Vagina (tissue), 2 donors: ENCODE measurements around the gene CPLX3. TPM values are rescaled to one million over a fixed set of nuclear protein-coding genes. Genes with fewer than 3 reads are reported as not detected.

Source experiments
- DNase-seq, 2 donors: peaks; one replicate each; pipeline ENCODE4 v3.0.0-alpha.2; 2017; ENCODE audit errors: extremely low spot score in 2 of 2
- H3K27ac ChIP-seq: fragments of 200-600 bp; sonication (generic); one replicate; pipeline ENCODE4 v1.5.1; 2019
- H3K27me3 ChIP-seq: fragments of 200-600 bp; sonication (generic); one replicate; pipeline ENCODE4 v1.5.1; 2019
- H3K36me3 ChIP-seq, 2 donors: fragments of 200-600 bp; sonication (generic); one replicate each; pipeline ENCODE4 v1.5.1; 2017 to 2019
- H3K4me1 ChIP-seq: fragments of 200-600 bp; sonication (generic); one replicate; pipeline ENCODE4 v1.5.1; 2019
- H3K4me3 ChIP-seq, 2 donors: fragments of 200-600 bp; sonication (generic); 1 replicate in 1 of 2; 2 replicates in 1 of 2; pipeline ENCODE4 v1.5.1; 2016 to 2019
- H3K9me3 ChIP-seq: fragments of 200-600 bp; sonication (generic); one replicate; pipeline ENCODE4 v1.5.1; 2019
- CTCF ChIP-seq, 3 experiments: fragments of 450-650 bp in 2 of 3; fragments of 200-600 bp in 1 of 3; sonication (generic) in 1 of 3; IDR thresholded peaks; one replicate each; pipeline ENCODE4 v1.5.1; 2017 to 2019; ENCODE audit warnings: antibody characterized with exemption in 3 of 3, mild to moderate bottlenecking in 2 of 3, moderate library complexity in 2 of 3
- POLR2A ChIP-seq, 2 donors: fragments of 450-650 bp; IDR thresholded peaks; one replicate each; pipeline ENCODE4 v1.6.1; 2017; ENCODE audit warnings: antibody characterized with exemption in 2 of 2, mild to moderate bottlenecking in 2 of 2, moderate library complexity in 2 of 2
- POLR2AphosphoS5 ChIP-seq, 2 donors: sonication (generic); formaldehyde crosslinking; IDR thresholded peaks; one replicate each; pipeline ENCODE4 v1.9.0; 2017; ENCODE audit warnings: antibody characterized with exemption in 2 of 2, mild to moderate bottlenecking in 2 of 2, low read depth in 1 of 2; ENCODE audit not compliant: insufficient read depth in 1 of 2
- intact Hi-C: fragments of 100-400 bp; cut with DNase I; formaldehyde crosslinking; loops from one replicate; pipeline ENCODE4 v1.15.1; 2023
- total RNA-seq: library from RNA; depleted of rRNA; stranded (reverse); fragments of >200 nt; gene quantifications from one replicate; pipeline ENCODE4 v1.2.3, GENCODE V29; 2016

Gene CPLX3
- total RNA-seq, 1 donor from 2014 or later = not detected

- Histone ChIP-seq H3K4me3 (no peak overlapping the region), H3K9me3 (no peaks in the 10 kb centered on the region), H3K27ac (no peak overlapping the region), H3K27me3 (no peaks in the 10 kb centered on the region), H3K4me1 (peaks cover 37% of the 10 kb centered on the region), H3K36me3 (peaks cover 0 to 24% of the 10 kb centered on the region in 2 donors)
- intact Hi-C loops = no loop called here
- TF ChIP-seq POLR2AphosphoS5 (IDR thresholded peaks at IDR 0.05; ENCODE audit: insufficient read depth in 1 of 2, low read depth in 1 of 2) (no peak), CTCF (IDR thresholded peaks at IDR 0.05) (no peak), POLR2A (IDR thresholded peaks at IDR 0.05) (no peak)
- DNase-seq = no peak
These were observed 13.3 kb downstream of the CPLX3 start for GRCh38 chr15:74839526-74840395.

GRCh38 chr15:74840851-74841775 is 14.7 kb downstream of the CPLX3 start:
- H3K27ac ChIP-seq = no peak overlapping the region
- no peak for TF ChIP-seq CTCF (IDR thresholded peaks at IDR 0.05)
- no peak for TF ChIP-seq POLR2A (IDR thresholded peaks at IDR 0.05)
- TF ChIP-seq POLR2AphosphoS5 (IDR thresholded peaks at IDR 0.05; ENCODE audit: insufficient read depth in 1 of 2, low read depth in 1 of 2) = no peak
- no peaks in the 10 kb centered on the region for H3K27me3 ChIP-seq
- H3K9me3 ChIP-seq = no peaks in the 10 kb centered on the region
- no peak overlapping the region for H3K4me3 ChIP-seq
- DNase-seq = no peak
- intact Hi-C loops = no loop called here
- peaks cover 41% of the 10 kb centered on the region for H3K4me1 ChIP-seq
- peaks cover 0 to 35% of the 10 kb centered on the region in 2 donors for H3K36me3 ChIP-seq

- no peak for DNase-seq
- Histone ChIP-seq H3K27me3 (no peaks in the 10 kb centered on the region), H3K27ac (peak overlapping the region; percentile 85), H3K4me1 (peaks cover 41% of the 10 kb centered on the region), H3K9me3 (no peaks in the 10 kb centered on the region), H3K36me3 (peaks cover 0 to 30% of the 10 kb centered on the region in 2 donors), H3K4me3 (peak overlapping the region; percentile 63 to 71)
- intact Hi-C loops = no loop called here
- TF ChIP-seq CTCF (IDR thresholded peaks at IDR 0.05) = no peak
- TF ChIP-seq POLR2AphosphoS5 (IDR thresholded peaks at IDR 0.05; ENCODE audit: insufficient read depth in 1 of 2, low read depth in 1 of 2) = no peak
- TF ChIP-seq POLR2A (IDR thresholded peaks at IDR 0.05) = no peak
These were observed 15.5 kb downstream of the CPLX3 start for GRCh38 chr15:74841891-74842373.

- Histone ChIP-seq H3K9me3 (no peaks in the 10 kb centered on the region), H3K36me3 (peaks cover 0 to 28% of the 10 kb centered on the region in 2 donors), H3K4me3 (peak within 1 kb of the TSS; percentile 63 to 71), H3K27me3 (no peaks in the 10 kb centered on the region), H3K4me1 (peaks cover 41% of the 10 kb centered on the region), H3K27ac (peak within 1 kb of the TSS; percentile 85)
- TF ChIP-seq POLR2AphosphoS5 (IDR thresholded peaks at IDR 0.05; ENCODE audit: insufficient read depth in 1 of 2, low read depth in 1 of 2) = peak; percentile 37 to 78
- peak; percentile 19 to 59 (median 54) for TF ChIP-seq CTCF (IDR thresholded peaks at IDR 0.05)
- peak in 1 of 2 donors; percentile 48 for TF ChIP-seq POLR2A (IDR thresholded peaks at IDR 0.05)
- intact Hi-C loops = no loop called here
- DNase-seq = no peak
These were observed 16.4 kb downstream of the CPLX3 start, which contains the start of gene ULK3 for GRCh38 chr15:74842581-74843444. Gene ULK3, minus strand, starts transcription at chr15:74843156. Its CDS starts 51 bp downstream, at chr15:74843105.
